Measurements from ENCODE around the gene FUT8.
"Not testable (repeated sequence)": the region's sequence is repeated elsewhere in the genome, so short reads cannot be mapped to it uniquely, and the experiment has no call there.

Gene FUT8

DNA sequence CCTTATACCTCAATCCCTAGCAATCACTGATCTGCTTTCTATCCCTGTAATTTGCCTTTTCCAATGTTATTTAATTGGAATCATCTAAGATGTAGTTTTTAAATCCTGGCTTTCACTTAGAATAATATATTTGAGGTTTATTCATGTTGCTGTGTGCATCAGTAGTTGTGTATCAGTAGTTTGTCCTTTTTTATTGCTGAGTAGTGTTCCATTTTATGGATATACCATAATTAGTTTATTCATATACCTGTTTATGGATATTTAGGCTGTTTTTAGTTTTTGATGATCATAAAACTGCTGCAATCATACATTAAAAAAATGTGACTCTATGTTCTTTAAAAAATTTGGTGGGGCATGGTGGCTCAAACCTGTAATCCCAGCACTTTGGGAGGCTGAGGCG, 43.7 kb downstream of the FUT8 start:
- DNase-seq, result no peak

DNA sequence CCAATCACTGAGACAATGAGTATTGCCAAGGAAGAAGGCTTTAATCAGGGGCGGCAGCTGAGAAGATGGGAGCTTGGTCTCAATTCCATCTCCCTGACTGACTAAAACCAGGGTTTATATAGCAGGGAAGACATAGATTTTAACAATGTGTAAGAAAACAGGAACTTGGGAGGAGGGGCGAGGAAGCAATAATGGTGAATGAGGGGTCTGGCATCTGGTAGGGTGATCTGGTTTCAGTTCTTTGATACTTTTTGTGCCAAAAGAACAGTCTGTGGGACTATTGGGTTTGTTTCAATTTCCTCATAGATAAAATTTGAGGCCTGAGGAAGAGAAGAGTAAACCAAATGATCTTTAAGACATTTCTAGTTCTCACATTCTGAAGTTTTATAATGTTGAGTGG, 49.2 kb downstream of the FUT8 start:
- no peak for DNase-seq

DNA sequence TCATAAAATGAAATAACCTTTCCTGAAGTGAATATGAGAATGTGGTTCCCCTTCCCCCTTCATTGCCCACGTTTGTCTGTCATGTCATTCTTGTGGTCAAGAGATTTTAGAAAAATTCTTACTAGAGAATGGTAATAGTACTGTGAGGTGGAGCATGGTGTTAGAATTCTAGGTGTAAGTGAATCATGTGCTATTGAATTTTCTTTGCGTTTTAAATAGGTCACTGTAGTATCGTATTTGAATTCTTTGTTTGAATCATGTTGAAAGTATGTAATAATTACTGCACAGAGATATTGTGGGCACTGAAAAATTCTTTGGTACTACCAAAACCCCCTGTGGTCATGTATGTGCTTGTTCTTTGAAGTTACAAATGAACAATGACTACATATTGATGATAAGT, 49.9 kb downstream of the FUT8 start:
- DNase-seq, result no peak

DNA sequence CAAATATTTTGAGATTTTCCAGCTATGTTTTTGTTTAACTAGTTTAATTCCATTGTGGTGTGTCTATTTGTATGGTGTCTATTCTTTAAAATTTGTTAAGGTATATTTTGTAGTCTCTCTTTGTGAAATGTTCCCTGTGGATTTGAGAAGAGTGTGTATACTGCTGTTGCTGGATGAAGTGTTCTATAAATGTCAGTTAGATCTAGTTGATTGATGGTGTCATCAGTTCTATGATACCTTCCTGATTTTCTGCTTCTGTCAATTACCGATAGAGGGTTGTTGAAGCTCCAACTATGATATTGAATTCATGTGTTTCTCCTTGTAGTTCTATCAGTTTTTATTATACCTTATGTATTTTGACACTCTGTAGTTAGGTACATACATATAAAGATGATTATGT, 53.1 kb downstream of the FUT8 start:
- no peak for DNase-seq

DNA sequence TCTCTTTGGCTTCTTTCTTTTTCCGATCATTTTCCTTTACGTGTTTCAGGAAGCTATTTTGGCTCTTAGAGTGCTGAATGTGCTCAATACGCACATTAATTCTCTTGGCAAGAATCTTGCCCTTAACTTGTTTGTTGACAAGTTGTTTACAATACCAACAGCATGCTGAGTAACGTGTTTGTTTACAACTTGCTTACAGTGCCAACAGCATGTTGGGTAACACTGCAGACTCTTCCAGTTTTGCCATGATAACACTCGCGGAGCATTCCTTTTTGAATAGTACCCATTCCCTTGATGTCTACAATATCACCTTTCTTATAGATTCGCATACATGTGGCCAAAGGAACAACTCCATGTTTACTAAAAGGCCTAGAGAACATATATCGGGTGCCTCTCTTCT, 55.4 kb downstream of the FUT8 start:
- DNase-seq, result not testable (repeated sequence)

DNA sequence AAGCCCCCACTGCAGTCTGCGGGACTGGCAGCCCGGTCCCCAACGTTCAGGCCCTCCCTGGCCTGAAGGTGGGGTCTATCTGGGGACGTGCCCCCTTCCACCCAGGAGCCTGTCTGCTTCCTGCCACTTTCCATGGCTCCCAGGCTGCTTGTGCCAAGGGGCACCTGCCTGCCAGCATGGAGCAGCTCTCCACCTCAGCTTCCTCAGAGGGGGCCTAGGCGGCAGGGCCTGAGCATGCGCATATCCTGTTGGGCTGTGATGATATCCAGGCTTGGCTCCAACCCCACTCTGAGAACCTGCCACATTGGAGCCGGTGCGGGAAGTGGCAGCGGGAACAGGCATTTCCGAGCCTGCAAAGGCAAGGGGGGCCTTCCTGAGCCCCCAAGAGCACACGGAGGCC, 57.4 kb downstream of the FUT8 start:
- no peak for DNase-seq

DNA sequence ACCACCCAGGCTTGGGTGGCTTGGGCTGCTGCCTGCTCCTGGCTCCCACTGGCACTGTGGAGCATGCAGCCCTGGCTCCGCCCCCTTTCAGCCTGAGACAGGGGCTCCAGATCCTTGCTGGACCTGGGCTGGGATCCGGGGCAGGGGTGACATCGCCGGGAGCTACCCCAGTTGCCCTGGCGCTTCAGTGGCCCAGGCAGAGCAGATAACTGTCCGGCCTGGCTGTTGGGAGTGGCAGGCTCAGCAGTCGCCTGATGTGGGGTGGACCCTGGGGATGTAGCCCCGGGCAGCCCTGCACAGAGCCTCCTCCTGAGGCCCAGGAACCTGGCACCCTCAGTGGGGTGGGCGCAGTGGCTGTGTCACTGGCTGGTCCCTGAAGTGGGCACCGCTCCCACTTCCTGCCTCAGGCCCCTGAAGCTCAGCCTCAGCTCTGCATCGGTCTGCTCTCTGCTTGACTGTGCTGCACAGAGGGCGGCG, 57.9 kb downstream of the FUT8 start:
- no peak for DNase-seq

DNA sequence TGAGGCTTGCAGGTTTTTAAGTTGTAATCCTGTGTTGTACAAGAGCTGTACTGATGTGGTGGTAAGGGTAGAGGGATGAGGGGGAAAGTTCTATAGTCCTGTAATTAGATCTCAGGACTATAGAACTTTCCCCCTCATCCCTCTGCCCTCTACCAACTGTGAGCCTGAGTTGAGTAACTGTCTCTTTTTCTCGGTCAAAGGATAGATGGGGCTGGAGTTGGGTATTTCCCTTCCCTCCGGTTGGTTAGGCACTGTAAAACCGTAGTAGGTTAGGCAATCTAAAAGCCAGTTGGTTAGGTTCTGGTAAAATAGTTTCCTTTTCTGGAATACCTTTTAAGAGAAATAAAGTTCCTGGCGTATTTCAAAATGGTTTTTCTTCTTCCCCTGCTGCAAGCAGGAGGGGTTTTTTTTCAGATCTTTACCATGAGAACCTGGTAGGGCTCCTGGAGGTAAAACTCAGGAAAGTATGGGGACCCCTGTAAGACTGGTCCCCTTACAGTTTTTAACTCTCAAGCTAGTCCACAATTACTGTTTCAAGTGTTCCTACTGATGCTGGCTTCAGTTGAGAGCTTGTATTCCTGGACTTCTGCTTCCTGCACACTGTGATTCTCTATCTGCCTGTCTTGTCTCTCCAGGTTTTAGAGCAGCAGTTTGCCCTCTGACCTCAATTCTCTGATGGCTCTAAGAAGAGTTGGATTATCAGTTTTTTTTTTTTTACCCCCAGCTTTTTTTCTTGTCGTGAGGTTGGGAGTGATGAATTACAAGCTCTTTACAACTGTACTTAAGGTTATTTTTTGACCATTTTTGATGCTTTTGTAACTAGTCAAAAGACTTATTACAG, 58.7 kb downstream of the FUT8 start:
- no peak for DNase-seq

DNA sequence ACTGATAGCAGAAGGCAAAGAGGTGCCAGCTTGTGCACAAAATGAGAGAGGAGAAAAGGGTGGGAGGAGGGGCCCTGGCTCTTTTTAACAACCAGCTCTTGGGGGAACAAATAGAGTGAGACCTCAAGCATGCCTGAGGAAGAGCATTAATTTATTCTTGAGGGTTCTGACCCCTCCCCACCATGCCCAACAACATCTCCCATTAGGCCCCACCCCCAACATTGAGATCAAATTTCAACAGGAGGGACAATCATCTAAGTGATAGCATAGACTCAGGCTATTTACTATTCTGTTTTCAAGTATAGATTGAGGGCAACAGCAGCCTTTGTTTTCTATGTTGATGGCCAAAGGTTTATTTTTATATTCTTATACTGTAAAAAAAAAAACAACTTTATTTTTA, 59.7 kb downstream of the FUT8 start:
- no peak for DNase-seq

DNA sequence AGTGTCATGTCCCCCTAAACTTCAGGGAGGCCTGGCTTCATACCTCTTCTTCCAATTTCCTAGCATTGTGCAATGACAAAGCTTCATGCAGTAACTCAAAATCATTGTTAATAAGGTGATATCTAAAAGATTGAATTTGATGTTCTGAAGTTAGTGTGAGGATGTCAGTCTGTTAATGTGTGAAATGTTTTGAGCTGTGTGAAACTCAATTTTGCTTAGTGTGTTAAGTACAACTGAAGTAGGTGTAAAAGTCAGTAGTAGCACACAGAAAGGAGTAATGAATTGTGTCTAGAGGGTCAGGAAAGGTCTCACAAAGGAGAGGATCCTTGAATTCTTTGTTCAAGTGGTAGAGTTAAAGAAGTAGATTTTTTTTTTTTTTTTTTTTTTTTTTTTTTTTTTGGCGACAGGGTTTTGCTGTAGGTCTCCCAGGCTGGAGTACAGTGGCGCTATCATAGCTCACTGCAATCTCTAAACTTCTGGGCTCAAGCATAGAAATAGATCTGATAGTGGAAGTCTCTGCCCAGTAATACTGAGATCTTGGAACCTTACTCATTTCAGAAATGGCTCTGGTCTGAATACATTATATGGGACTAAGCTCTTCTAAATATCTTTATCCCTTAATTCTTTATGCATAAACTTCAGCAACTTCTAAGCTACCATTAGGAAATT, 63.9 kb downstream of the FUT8 start:
- no peak for DNase-seq

DNA sequence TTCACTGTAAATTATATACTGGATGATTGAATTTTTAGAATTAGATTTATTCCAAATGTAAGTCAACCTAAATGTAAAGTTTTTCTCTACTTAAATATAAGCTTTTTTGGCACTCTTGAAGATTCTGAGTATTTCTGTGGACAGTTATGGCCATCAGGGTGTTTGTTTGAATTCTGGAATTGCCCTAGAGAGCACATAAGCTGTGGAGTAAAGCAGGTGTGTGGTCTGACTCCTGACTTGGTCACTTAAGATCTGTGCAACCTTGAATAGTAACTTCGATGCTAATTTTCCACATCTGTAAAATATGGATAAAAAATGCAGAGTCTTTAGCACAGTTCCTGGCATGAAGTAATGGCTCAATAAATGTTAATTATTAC, 64.4 kb downstream of the FUT8 start:
- DNase-seq, result no peak

DNA sequence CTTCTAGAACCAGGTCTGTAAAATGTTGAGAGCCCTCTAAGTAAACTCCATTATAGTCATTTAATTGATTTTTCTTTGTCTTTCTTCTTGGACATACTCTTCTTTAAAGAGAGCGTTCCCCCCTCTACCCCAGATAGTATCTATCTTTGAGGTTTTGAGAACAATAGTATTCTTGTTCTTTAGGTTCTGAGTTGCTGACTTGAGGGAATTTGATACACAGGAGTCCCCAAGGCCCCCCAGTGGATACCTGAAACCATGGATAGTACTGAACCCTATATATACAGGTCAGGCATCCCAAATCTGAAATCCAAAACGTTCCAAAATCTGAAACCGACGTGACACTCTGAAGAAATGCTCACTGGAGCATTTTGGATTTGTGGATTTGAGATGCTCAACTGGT, 65.5 kb downstream of the FUT8 start:
- no peak for DNase-seq

DNA sequence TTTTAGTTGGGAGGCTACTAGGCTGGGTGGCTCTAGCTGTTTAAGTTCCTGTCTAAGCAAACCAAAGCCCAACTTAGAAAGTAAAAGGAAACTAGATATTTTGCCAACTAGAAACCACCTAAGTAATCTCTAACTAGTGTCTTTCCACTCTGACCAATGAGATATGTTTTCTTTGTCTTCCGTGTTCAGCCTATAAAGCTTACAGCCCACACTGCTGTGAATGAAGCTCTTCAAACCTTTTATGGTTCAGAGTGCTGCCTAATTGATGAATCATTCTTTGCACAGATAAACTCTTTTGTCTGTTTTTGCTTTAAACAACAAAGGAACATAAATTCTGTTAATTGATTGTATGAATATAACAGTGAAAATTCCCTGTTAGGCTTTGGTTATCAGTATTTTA, 66.1 kb downstream of the FUT8 start:
- no peak for DNase-seq

DNA sequence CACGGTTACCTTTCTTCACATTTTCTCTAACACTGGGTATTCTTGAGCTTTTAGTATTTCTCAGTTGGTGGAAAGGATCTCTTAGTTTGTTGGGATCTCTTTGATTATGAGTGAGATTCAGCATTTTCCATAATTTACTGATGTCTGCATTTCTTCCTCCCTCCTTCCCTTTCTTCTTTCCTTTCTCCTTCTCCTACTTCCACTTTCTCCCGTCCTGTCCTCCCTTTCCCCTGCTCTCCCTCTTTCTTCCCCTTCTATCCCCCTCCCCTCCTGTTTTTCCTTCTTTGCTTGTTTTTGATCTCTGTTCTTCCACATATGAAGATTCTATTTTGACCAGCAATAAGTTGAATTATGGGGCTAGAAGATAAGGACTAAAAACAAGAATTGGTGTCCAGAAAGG, 66.9 kb downstream of the FUT8 start:
- no peak for DNase-seq

DNA sequence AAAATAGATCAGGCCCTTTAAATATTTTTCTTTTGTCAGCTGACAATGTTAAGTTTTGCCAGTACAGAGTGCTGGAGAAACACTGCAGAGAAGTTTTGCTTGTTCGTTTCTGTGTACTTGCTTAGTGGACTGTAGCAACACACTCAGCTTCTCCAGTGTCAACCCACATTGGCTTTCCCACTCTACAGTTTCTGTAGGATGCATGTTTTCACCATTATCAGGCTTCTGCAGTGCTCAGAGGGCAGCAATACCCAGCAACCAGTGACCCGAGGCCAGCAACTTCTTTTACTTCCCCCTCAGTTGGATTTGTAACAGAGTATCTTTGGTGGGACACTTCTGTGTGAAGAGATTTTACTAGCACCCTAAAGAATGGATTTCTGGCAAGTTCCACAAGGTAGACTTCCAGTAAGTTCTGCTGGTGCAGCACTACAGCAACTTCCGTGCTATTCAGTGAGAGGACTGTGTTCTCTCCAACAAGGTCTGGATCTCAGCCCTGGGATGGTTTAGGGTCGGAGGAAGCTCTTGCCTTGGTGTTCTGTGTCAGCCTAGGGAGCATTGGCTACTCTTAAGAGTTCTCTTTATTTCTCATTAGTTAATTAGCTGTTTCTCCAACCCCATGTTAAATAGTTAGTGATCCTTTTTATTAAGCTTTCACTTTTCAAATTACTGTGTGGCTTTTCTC, 70.4 kb downstream of the FUT8 start:
- no peak for DNase-seq

DNA sequence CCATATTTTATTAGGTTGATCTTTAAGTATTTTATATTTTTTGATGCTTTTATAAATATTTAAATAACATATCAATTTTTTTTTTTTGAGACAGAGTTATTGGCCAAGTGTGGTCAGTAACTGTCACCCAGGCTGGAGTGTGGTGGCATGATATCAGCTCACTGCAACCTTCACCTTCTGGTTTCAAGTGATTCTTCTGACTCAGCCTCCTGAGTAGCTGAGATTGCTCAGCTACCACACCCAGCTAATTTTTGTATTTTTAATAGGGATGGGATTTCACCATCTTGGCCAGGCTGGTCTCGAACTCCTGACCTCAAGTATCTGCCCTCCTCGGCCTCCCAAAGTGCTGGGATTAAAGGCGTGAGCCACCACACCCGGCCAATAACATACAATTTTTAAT, 71.1 kb downstream of the FUT8 start:
- DNase-seq, result no peak

DNA sequence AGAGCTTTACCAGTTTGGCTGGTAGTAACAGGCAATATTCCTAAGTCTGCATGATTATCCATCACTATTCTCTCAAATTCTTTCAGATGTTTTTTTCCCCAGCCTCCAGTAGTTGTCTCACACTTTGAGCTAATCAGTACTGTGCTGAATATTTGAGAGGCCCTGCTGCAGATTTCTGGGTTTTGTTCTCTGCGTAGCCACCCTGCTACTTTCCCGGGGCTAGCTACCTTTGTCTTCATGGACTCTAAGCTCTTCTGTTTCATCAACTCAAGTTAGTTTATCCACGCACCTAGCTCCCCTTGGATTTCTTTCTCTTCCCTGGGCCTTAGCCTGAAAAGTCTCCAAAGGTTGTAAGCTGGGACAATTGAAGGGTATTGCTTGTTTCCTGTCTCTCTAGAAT, 73.0 kb downstream of the FUT8 start:
- DNase-seq, result no peak

DNA sequence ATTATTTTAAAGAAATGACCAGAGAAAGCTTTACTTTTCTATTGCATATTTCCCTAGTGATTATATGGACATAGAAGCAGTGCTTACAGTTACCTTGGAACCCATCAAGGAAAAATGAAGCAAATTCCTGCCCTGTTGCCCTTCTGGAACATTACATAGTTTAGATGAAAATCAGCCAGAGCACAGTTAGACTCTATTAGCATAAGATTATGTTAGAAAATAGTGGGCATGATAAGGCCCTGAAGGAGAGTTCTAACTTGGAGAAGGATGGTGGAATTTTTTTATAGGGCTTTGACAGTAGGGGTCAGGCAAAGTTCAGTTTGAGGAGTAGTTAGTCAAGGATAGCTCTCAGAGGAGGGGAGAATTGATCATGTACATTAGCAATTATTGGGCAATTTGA, 74.3 kb downstream of the FUT8 start:
- DNase-seq, result no peak

DNA sequence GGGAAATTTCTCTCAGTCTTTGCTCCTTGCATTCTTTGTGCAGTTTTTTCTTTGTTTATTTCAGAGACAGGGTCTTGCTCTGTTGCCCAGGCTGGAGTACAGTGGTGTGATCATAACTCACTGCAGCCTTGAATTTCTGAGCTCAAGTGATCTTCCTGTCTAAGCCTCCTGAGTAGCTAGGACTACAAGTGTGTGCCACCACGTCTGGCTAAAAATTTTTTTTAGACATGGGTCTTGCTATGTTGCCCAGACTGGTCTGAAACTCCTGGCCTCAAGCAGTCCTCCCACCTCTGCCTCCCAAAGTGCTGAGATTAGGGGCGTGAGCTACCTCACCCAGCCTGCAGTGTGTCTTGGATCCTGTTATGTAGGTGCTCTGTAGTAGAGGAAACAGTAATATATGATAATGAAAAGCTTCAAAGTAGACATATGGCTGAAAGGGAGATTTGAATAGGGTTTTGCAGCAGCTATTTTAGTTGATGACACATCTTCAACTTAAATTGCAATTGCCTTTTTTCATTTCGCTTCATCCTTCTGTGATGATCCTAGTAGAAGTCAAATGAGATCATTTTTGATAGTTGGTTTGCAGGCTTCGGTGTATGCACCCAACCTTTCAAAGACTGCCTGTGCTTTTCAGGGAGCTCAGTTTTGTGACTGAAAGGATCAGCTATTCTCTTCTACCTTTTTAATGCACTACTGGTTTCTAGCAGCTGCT, 75.4 kb downstream of the FUT8 start:
- no peak for DNase-seq

DNA sequence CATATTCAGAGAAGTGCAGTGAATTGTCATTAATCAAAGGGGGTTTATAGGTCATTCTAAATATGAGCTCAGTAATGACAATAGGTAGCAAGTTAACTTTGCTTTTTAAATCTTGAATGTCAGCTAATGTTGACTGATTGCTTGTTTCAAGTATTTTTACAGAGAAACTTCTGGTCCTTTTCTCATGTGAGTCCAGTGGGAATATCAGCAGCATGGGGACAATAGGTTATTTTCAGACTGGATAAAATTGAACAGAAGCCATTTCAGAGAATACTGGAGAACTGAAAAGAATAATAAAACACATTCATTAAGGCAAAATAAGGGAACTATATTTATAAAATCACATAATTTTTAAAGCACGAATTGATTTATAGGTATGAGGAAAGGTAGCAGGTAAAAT, 78.7 kb downstream of the FUT8 start:
- no peak for DNase-seq

DNA sequence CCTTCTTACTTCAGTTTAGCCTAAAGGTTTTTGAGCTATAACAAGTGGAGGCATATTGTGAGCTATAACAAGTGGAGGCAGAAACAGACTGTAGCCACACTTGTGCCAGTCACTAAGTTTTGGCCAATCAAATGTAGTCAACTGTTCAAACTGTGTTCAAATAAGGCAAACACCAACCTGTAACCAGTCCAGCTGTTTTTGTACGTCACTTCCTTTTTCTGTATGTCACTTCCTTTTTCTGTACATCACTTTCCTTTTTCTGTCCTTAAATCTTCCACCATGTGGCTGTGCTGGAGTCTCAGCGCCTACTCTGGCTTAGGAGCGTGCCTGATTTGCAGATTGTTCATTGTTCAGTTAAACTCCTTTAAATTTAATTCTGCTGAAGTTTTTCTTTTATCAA, 79.7 kb downstream of the FUT8 start:
- no peak for DNase-seq

DNA sequence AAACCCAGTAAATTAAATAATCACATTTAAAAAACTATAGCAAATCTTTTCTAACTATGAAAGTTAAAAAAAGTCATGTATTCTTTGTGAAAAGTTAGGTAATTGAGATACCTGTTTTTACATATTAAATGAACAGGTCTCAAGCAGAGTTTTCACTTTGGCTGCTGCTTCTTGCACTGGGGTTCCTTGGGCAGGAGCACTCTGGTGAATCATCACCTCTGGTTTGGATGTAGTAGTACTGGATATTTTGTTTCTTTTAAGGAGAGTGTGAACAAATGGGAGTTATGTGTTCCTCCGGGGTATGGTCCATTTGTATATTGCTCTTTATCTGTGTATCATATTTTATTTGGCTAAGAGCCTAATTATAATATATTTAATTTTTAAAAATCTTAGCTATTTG, 82.7 kb downstream of the FUT8 start:
- DNase-seq, result no peak

DNA sequence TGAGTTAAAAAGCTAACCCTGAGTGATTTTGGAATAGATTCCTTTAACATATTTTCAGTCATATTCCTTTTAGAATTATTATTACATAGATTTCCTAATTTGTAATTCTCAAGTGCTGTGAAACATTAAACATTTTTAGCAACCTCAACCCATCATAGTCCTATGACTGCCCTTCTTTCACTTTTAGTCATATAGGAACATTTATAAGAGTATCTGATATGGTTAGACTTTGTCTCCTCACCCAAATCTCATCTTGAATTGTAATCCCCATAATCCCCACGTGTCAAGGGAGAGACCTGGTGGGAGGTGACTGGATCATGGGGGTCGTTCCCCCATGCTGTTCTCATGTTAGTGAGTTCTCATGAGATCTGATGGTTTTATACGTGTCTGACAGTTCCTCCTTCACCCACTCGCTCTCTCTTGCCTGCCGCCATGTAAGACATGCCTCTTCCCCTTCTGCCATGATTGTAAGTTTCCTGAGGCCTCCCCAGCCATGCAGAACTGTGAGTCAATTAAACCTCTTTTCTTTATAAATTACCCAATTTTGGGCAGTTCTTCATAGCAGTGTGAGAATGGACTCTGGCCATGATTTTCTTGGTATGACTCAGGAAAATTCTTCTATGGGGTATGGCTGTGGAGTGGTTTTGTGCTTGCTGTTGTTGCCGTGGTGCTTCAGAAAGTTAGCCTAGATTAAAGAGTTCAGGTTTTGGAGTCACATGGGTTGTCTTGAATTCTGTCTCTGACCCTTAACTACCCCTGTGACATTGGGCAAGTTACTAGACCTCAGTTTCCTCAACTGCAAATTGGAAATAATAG, 83.9 kb downstream of the FUT8 start:
- DNase-seq, result no peak

Data from KG1 (cell line).